GM21619 (cell line): ENCODE results near the gene ZNF212.
A peak's percentile ranks its signal among the peaks of the same experiment; 100 is the strongest.

Experiments
- ATAC-seq: cut with Tn5 transposase; IDR thresholded peaks from one replicate; pipeline ENCODE4 v1.9.1; 2021; ENCODE audit not compliant: unreplicated experiment

ZNF212 gene

GRCh38 chr7:149239345-149240143, at the start of gene ZNF212:
Gene ZNF212, plus strand, starts transcription at chr7:149239651. Its CDS starts 128 bp downstream, at chr7:149239779.
- ATAC-seq, result peak; percentile 99

DNA sequence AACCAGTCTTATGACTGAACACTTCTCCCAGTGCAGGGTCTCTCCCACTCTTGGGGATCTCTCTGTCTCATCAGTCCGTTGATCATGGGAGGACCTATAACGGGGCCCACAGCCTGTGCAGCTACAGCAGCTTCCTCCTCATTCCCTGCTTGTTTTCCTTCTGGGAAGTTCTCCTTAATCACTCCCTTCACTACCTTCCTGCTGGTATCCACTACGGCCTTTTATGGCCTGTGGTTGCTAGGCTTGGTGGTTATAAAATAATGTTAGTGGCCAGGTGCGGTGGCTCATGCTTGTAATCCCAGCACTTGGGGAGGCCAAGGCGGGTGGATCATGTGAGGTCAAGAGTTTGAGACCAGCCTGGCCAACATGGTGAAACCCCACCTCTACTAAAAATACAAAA, 47.6 kb upstream of the ZNF212 start:
- no peak for ATAC-seq

GRCh38 chr7:149194799-149195179, 44.7 kb upstream of the ZNF212 start:
- no peak for ATAC-seq

GRCh38 chr7:149195180-149196150, 44.0 kb upstream of the ZNF212 start, which contains the start of gene ZNF282:
Gene ZNF282, plus strand, starts transcription at chr7:149195546. Its CDS starts 44 bp downstream, at chr7:149195590.
- ATAC-seq, result peak; percentile 93

DNA sequence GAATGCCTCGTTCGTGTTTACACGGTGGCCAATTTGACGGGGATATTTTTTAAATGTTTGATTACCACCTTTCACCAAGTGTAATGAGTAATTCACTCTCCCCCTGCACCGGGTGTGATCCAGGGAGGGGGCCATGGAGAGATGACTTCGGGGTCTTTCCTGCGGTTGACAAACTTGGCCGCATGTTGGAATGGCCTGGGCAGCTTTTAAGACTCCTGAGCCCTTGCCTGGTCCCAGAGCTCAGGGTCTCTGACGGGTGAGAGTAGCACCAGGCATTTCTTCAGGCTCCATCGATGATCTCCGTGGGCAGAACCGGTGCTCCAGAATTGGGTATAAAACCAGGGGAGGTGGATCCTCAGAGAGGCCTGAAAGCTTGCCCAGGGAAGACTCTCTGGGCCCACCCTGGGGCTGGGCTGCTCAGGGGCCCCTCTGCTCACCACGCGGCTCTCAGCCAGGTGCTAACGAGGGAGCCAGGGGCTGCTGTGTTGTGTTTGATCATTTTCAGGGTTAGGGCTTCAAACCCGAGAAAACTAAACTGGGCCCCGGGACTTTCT, 43.2 kb upstream of the ZNF212 start:
- no peak for ATAC-seq

- ATAC-seq, result no peak
Observed at GRCh38 chr7:149196705-149197171, 42.7 kb upstream of the ZNF212 start.

GRCh38 chr7:149197675-149198074, 41.8 kb upstream of the ZNF212 start:
- ATAC-seq, result no peak

DNA sequence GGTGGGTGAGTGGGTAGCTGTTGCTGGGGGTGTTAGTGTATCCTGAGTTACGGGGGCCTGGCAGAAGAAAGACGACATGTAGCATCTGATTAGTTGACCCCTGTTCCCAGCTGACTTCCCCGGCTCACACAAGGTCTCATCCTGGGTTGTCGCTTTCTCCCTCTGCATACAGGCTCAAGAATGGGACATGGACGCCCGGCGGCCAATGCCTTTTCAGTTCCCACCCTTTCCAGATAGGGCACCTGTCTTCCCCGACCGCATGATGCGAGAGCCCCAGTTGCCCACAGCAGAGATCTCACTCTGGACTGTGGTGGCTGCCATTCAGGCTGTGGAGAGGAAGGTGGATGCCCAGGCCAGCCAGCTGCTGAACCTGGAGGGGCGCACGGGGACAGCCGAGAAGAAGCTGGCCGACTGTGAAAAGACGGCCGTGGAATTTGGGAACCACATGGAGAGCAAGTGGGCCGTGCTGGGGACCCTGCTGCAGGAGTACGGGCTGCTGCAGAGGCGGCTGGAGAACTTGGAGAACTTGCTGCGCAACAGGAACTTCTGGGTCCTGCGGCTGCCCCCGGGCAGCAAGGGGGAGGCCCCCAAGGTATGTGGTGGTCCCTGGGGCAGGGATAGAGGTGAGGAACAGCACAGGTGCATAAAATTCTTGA, 41.2 kb upstream of the ZNF212 start:
- no peak for ATAC-seq

DNA sequence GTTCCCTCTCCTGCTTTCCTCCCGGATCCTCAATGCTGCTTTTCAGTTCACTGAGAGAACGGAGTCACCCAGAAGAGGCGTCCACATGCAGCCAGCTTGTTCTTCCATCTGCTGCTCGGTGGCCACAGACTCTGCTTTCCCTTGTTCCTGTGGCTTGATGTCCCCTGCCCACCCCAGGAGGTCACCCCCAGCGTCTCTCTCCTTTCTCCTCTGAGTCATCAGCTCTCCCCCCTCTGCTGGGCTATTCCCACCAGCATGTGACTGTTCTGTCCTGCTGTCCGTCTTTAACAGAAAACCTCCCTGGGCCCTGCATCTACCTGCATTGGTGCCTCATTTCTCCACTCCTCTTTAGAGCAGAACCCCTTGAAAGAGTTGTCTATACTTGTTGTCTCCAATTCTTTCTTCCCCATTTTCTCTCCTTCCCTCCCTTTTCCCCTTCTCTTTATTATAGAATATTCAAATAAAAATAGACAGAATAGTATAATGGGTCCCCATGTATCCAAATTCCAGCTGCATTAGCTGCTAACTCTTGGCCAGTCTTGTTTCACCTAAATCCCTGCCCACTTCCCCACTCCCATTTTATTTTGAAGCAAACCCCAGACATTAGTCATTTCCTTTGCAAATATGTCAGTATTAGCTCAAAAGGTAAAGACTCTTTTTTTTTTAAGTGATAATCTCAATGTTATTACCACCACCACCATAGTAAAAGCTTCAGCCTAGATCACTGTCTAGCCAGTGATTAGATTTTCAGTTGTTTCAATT, 40.0 kb upstream of the ZNF212 start:
- no peak for ATAC-seq

DNA sequence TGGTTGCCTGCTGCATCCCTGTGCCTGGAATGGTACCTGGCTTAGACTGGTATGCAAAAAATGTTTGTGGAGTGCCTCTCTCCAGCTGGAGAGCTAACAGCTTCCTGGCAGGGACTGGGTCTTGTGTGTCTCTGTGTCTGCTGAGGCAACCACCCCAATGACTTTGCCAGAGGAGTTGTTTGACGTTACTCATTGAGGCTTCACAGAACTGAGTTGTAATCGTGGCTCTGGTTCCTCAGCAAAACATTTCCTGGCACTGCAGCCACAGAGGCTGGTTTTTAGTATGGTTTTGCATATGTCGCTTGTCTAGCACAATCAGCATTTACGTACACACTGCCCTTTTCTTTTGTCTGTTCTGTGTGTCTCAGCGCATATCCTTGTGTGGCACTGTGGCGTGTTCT, 36.6 kb upstream of the ZNF212 start:
- no peak for ATAC-seq

DNA sequence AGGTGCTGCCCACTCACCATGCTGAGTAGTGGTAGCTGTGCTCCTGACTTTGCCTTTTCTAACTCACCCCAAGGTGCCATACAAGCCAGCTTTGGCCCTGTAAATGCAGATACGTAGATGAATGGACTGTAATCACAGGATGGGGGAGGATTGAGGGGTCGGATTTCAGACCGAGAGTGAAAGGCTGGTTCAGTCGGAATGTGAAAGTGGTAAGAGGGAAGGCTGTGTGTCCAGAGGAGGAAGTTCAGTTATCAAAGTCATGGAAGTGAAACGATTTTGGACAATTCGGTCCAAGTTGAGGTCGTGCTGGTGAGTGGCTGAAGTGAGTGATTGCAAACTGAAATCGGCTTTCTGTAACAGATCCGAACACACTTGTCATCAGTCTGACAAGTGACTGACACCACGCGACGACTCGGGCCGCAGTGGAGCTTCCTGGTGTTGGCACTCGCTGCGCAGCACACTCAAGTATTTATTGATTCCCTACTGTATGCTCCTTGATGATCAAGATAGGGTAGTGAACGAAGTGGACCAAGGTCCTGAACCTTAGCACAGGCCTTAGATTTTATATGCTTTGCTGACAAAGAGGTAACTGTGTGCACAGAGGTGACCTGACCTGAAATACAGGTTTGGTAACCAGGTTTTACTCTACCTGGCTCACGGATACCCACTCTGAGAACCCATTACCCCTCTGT, 33.6 kb upstream of the ZNF212 start:
- no peak for ATAC-seq

DNA sequence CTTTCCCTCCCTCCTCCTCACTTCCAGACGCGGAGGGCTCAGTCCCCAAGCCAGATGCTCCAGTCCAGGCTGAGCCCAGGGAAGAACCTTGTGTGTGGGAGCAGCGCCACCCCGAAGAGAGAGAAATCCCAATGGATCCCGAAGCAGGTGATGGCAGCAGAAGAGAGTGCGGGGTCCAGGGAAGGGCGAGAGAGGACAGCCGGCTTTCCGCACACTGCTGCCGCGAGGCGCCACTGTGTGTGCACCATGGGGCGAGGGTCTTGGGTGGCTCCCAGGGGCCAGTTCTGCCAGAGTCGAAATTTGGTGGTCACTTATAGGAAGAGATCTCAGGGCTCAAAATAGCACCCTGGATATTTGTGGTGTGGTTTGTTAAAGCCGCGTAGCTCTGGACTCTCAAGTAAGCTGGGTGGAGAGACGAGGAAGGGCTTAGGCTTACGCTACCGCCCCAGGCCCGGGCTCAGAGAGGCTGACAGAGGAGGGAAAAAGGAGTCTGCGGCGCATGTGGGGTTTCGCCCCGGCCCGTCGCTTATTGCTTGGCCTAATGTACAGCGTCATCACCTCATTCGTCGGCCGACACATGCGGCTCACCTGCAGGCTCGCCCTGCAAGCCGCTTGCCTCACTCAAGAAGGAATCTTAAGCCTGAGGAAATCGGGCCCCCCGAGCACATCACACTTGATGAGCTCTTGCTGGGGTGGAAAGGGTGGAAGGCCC, 32.0 kb upstream of the ZNF212 start:
- no peak for ATAC-seq

DNA sequence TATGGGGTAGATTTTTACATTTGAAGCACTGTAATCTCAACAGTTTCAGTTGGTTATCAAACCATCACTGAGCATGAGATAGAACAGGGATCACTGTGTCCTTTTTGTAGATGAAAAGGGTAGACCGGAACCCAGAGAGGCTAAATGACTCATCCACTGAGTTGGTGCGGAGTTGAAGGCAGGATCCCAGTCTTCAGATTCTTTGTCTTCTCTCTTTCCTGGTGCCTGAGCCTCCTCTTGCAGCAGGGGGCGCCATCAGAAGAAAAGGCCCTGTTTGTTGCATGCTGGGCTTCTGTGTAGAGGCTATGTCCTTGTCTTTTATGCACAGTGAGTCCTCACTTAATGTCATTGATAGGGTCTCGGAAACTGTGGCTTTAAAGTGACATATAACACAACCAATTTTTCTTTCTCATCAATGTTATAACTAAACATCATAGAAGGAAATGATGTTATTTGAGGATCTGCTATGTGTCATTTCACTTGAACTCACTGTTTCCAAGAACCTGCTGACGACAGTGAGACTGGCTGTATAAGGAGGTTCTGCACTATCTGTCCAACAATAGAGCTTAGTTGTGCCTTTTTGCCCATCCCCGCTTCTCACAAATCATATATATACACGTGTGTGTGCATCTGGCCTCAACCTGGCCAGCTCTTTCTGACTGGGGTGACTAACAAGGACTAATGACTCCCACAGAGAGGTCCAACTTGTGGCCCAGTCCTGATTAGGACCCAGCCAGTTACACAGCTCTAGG, 29.8 kb upstream of the ZNF212 start:
- ATAC-seq, result peak; percentile 62

GRCh38 chr7:149210551-149210950, 28.9 kb upstream of the ZNF212 start:
- ATAC-seq, result no peak

DNA sequence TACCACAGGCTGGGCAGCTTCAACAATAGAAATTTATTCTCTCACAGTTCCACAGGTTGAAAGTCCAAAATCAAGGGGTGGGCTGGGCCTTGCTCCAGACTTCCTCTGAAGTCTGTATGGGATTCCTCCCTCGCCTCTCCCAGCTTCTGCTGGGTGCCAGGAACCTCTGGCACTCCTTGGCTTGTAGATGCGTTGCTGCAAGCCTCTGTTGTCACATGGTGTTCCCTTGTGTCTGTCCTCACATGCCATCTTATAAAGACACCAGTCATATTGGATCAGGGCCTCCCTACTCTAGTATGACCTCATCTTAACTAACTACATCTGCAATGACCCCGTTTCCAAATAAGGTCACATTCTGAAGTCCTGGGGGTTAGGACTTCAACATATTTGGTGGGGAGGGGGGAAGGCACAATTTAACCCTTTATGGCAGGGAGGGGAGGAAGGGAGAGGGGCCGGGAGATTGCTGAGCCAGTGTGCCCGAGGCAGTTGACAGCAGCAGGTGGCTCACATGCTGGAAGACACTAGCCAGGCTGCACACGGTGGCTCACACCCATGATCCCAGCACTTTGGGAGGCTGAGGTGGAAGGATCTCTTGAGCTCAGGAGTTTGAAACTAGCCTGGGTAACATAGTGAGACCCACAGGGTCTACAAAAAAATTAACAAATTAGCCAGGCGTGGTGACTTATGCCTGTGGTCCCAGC, 25.3 kb upstream of the ZNF212 start:
- no peak for ATAC-seq

DNA sequence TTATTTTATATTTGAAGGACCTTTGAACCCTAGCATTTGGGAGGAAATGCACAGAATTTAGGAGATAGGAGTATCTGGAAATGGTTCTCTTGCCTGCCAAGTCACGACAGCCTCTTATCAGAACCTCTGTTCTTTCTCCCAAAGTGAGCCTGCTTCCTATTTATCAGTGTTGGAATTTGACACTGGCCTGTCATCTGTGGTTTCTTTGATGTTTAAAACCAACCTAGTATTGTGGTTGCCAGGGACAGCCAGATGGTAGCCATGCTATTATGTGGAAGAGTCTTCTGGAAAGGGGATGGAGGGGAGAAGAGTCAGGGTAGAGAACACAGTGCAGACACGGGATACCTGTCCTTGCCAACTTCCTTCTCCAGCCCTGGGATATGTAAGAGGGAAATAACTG, 23.0 kb upstream of the ZNF212 start:
- ATAC-seq, result no peak

GRCh38 chr7:149217570-149217969, 21.9 kb upstream of the ZNF212 start:
- no peak for ATAC-seq
